Endothelial cell of umbilical vein (primary cell): Measurements from ENCODE around the gene IP6K1. TPM values are rescaled to one million over a fixed set of nuclear protein-coding genes. Genes with fewer than 3 reads are reported as not detected.

Source experiments
- BruUV-seq: library from RNA; stranded (reverse); fragments of 400-500 nt; replicated peaks from 2 replicates; lab custom pipeline; 2021; lab: Mats Ljungman, UMichigan
- CTCF ChIA-PET: fragments of 300-600, 350-600 bp; sonication (Branson Sonifier 250); formaldehyde crosslinking; loops from one replicate; lab custom pipeline; 2021; ENCODE audit warnings: antibody characterized with exemption, inconsistent platforms; lab: Charles Lee
- POLR2A ChIA-PET: fragments of 300-600, 350-600 bp; sonication (Branson Sonifier 250); formaldehyde crosslinking; loops from one replicate; lab custom pipeline; 2021; ENCODE audit warnings: antibody characterized with exemption, inconsistent platforms; lab: Charles Lee
- DNase-seq: peaks from one replicate; pipeline ENCODE4 v3.0.0-alpha.2; 2011; ENCODE audit warnings: low read depth, low spot score
- FAIRE-seq: peaks from 2 replicates; lab custom pipeline; 2011; peaks lifted over from hg19 to GRCh38; lab: Jason Lieb, UNC
- H2AFZ ChIP-seq: 2 replicates; pipeline ENCODE4 v1.6.0; 2012; ENCODE audit warnings: low read depth, low read length, control low read depth, inconsistent platforms
- H3K27ac ChIP-seq: 2 replicates; pipeline ENCODE4 v1.5.1; 2011; ENCODE audit warnings: low read depth, mild to moderate bottlenecking, control low read depth, low read length, moderate library complexity; ENCODE audit not compliant: insufficient read depth
- H3K27me3 ChIP-seq, 2 experiments: 2 replicates each; pipeline versions ENCODE4 v1.6.0 to v1.6.1; 2011; ENCODE audit warnings: low read length in 2 of 2, mixed read lengths in 1 of 2; ENCODE audit not compliant: control insufficient read depth in 2 of 2, insufficient read depth in 2 of 2
- H3K36me3 ChIP-seq, 2 experiments: 2 replicates in 1 of 2; 3 replicates in 1 of 2; pipeline ENCODE4 v1.5.1; 2011; ENCODE audit warnings: low read length in 2 of 2, mild to moderate bottlenecking in 1 of 2, moderate library complexity in 1 of 2; ENCODE audit not compliant: control insufficient read depth in 2 of 2, insufficient read depth in 2 of 2; ENCODE audit errors: extremely low read depth in 1 of 2
- H3K4me1 ChIP-seq: 3 replicates; pipeline ENCODE4 v1.5.1; 2011; ENCODE audit warnings: mild to moderate bottlenecking, low read length; ENCODE audit not compliant: control insufficient read depth, insufficient read depth; ENCODE audit errors: extremely low read depth
- H3K4me2 ChIP-seq: 2 replicates; pipeline ENCODE4 v1.6.1; 2011; ENCODE audit warnings: low read length, control low read depth, mixed read lengths; ENCODE audit not compliant: insufficient read depth
- H3K4me3 ChIP-seq, 3 experiments: fragments of 200-600 bp in 1 of 3; sonication (generic), shearing (Covaris generic) in 1 of 3; replicated peaks in 1 of 3; 2 replicates each; pipeline ENCODE4 v1.5.1; 2011 to 2016; ENCODE audit warnings: control low read depth in 3 of 3, low read length in 3 of 3, mild to moderate bottlenecking in 2 of 3, inconsistent platforms in 1 of 3, low read depth in 1 of 3, moderate library complexity in 1 of 3; ENCODE audit not compliant: insufficient read depth in 1 of 3
- H3K79me2 ChIP-seq: 2 replicates; pipeline ENCODE4 v1.6.0; 2012; ENCODE audit warnings: low read length, inconsistent platforms; ENCODE audit not compliant: control insufficient read depth, insufficient read depth
- H3K9ac ChIP-seq: replicated peaks from 2 replicates; pipeline ENCODE3; 2011; ENCODE audit warnings: low read length, control low read depth; ENCODE audit not compliant: insufficient read depth; ENCODE audit errors: extremely low read depth
- H3K9me1 ChIP-seq: replicated peaks from 3 replicates; pipeline ENCODE4 v1.6.0; 2011; ENCODE audit warnings: mild to moderate bottlenecking, low read length; ENCODE audit not compliant: control insufficient read depth, insufficient read depth; ENCODE audit errors: extremely low read depth
- H3K9me3 ChIP-seq: replicated peaks from 2 replicates; pipeline ENCODE4 v1.5.1; 2012; ENCODE audit warnings: low read length, inconsistent platforms; ENCODE audit not compliant: control insufficient read depth, insufficient read depth
- H4K20me1 ChIP-seq: replicated peaks from 2 replicates; pipeline ENCODE3; 2011; ENCODE audit warnings: mild to moderate bottlenecking, low read length; ENCODE audit not compliant: control insufficient read depth, insufficient read depth; ENCODE audit errors: extremely low read depth
- EZH2 ChIP-seq: IDR thresholded peaks from 2 replicates; pipeline ENCODE4 v1.6.1; 2012; ENCODE audit warnings: borderline replicate concordance, low read depth, mild to moderate bottlenecking, moderate library complexity, low read length, inconsistent platforms; ENCODE audit not compliant: severe bottlenecking
- FOS ChIP-seq: IDR thresholded peaks from 2 replicates; pipeline ENCODE4 v1.6.1; 2011; ENCODE audit warnings: mild to moderate bottlenecking, low read length, moderate library complexity, borderline replicate concordance; ENCODE audit not compliant: insufficient read depth
- GATA2 ChIP-seq: IDR thresholded peaks from 2 replicates; pipeline ENCODE4 v1.7.0; 2011; ENCODE audit warnings: low read depth, mild to moderate bottlenecking, moderate library complexity, mixed read lengths, low read length; ENCODE audit not compliant: insufficient read length, insufficient read depth
- JUN ChIP-seq: IDR thresholded peaks from 2 replicates; pipeline ENCODE4 v1.6.1; 2011; ENCODE audit warnings: borderline replicate concordance, low read depth; ENCODE audit not compliant: insufficient read length, insufficient read depth
- MYC ChIP-seq: IDR thresholded peaks from one replicate; pipeline ENCODE4 v1.6.1; 2011; ENCODE audit warnings: mild to moderate bottlenecking, low read depth, low read length
- POLR2A ChIP-seq: IDR thresholded peaks from 2 replicates; pipeline ENCODE4 v1.6.1; 2012; ENCODE audit warnings: low read depth, mild to moderate bottlenecking, control low read depth, low read length
- POLR2AphosphoS5 ChIP-seq: IDR thresholded peaks from 2 replicates; pipeline ENCODE4 v1.6.1; 2012; ENCODE audit warnings: low read depth, mild to moderate bottlenecking, control low read depth, low read length, moderate library complexity; ENCODE audit not compliant: insufficient read depth
- dilution Hi-C: fragments of 300-500 bp; cut with MboI; formaldehyde crosslinking; loops from one replicate; pipeline ENCODE4 v1.15.0; 2019; ENCODE audit warnings: low sequenced_read_pairs; ENCODE audit not compliant: extremely low pct_ligation_motif_present
- intact Hi-C: fragments of 100-400 bp; cut with micrococcal nuclease; formaldehyde crosslinking; loops from one replicate; pipeline ENCODE4 v1.10.0; 2022
- polyA plus RNA-seq, 4 experiments: library from polyadenylated mRNA; depleted of rRNA in 3 of 4; stranded (reverse) in 3 of 4; unstranded in 1 of 4; fragments of >200 nt; gene quantifications; 2 replicates each; pipeline versions ENCODE4 v1.2.1 to v1.2.3, GENCODE V29; 2011 to 2012; ENCODE audit warnings: missing spikeins in 1 of 4
- total RNA-seq: library from RNA; stranded (reverse); gene quantifications from 2 replicates; pipeline ENCODE4 v1.2.3, GENCODE V29; 2021
- TF ChIP-seq, protein P1 (sequence below): IDR thresholded peaks from 2 replicates; pipeline ENCODE4 v1.6.1; 2011; ENCODE audit not compliant: insufficient read depth, insufficient read length
- TF ChIP-seq, protein P2 (sequence below), 2 donors: IDR thresholded peaks; 1 replicate in 1 of 2; 2 replicates in 1 of 2; pipeline ENCODE4 v1.5.1; 2011; ENCODE audit warnings: low read length in 2 of 2, mild to moderate bottlenecking in 2 of 2, moderate library complexity in 2 of 2, control low read depth in 1 of 2, inconsistent platforms in 1 of 2, low read depth in 1 of 2; ENCODE audit not compliant: insufficient read depth in 1 of 2; ENCODE audit errors: extremely low read depth in 1 of 2

The IP6K1 gene
- total and polyA plus RNA-seq, 2 donors (not counting 3 experiments of a cell fraction or from before 2014, with no cell fraction given): 42.7 to 60.8 TPM

DNA sequence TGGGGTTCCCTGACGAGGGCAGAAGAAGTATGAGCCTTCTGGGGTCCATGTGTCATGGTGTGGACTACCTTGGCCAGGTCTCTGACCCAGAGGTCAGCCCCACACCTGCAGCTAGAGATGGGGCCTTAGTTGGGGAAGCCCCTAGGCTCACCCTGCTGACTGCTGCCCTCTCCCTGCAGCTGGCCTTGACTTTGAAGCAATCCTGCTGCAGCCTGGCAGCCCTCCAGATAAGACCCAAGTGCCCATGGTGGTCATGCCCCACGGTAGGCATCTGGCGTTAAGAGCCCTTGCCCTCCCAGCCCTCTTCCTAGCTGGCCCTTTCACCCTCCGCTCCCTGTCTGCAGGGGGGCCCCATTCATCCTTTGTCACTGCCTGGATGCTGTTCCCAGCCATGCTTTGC is 104.8 kb downstream of the IP6K1 start:
- no peaks in the 10 kb centered on the region for H4K20me1 ChIP-seq
- no peaks in the 10 kb centered on the region for H3K79me2 ChIP-seq
- H3K9ac ChIP-seq: no peak overlapping the region
- CTCF ChIA-PET: no interaction called here
- TF ChIP-seq GATA2: no peak
- TF ChIP-seq EZH2: no peak
- no peak for TF ChIP-seq POLR2AphosphoS5
- TF ChIP-seq MYC: no peak
- TF ChIP-seq, protein P1, sequence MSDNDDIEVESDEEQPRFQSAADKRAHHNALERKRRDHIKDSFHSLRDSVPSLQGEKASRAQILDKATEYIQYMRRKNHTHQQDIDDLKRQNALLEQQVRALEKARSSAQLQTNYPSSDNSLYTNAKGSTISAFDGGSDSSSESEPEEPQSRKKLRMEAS: no peak
- no peak for TF ChIP-seq FOS
- TF ChIP-seq POLR2A: no peak
- TF ChIP-seq, protein P2, sequence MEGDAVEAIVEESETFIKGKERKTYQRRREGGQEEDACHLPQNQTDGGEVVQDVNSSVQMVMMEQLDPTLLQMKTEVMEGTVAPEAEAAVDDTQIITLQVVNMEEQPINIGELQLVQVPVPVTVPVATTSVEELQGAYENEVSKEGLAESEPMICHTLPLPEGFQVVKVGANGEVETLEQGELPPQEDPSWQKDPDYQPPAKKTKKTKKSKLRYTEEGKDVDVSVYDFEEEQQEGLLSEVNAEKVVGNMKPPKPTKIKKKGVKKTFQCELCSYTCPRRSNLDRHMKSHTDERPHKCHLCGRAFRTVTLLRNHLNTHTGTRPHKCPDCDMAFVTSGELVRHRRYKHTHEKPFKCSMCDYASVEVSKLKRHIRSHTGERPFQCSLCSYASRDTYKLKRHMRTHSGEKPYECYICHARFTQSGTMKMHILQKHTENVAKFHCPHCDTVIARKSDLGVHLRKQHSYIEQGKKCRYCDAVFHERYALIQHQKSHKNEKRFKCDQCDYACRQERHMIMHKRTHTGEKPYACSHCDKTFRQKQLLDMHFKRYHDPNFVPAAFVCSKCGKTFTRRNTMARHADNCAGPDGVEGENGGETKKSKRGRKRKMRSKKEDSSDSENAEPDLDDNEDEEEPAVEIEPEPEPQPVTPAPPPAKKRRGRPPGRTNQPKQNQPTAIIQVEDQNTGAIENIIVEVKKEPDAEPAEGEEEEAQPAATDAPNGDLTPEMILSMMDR (IDR thresholded peaks at IDR 0.05; ENCODE audit: extremely low read depth in 1 of 2, insufficient read depth in 1 of 2, low read depth in 1 of 2, low read length in 2 of 2): no peak
- no peak for TF ChIP-seq JUN
- H3K9me3 ChIP-seq: no peaks in the 10 kb centered on the region
- FAIRE-seq (no peak), DNase-seq (no peak)
- no peaks in the 10 kb centered on the region for H3K4me1 ChIP-seq
- no peak overlapping the region for H3K4me2 ChIP-seq
- H3K27ac ChIP-seq: no peak overlapping the region
- H2AFZ ChIP-seq: no peak overlapping the region
- BruUV-seq: no TSS peak
- dilution Hi-C loops (no loop called here), intact Hi-C loops (no loop called here)
- H3K36me3 ChIP-seq: peaks cover 0 to 13% of the 10 kb centered on the region in 2 experiments
- H3K4me3 ChIP-seq: no peak overlapping the region
- POLR2A ChIA-PET: no interaction called here
- H3K9me1 ChIP-seq: no peaks in the 10 kb centered on the region
- H3K27me3 ChIP-seq: peaks cover 0 to 2% of the 10 kb centered on the region in 2 experiments
